ENCODE data around the gene ASB6. TPM values are rescaled to one million over a fixed set of nuclear protein-coding genes. Genes with fewer than 3 reads are reported as not detected.

Gene ASB6
- total RNA-seq, 1 donor from 2014 or later = 20.1 TPM

GRCh38 chr9:129656795-129657390, 14.9 kb upstream of the ASB6 start:
- peaks cover 2% of the 10 kb centered on the region for H3K27me3 Mint-ChIP-seq
- POLR2A ChIA-PET = no interaction called here
- intact Hi-C loops (cut with micrococcal nuclease) = no loop called here
- H3K9me3 Mint-ChIP-seq = no peaks in the 10 kb centered on the region
- no peaks in the 10 kb centered on the region for H3K4me1 Mint-ChIP-seq
- CTCF ChIA-PET = no interaction called here
- ATAC-seq (ENCODE audit: low read depth) (no peak), DNase-seq (no peak)
- no peaks in the 10 kb centered on the region for H3K36me3 Mint-ChIP-seq (ENCODE audit: low read depth)
- TF ChIP-seq CTCF (IDR thresholded peaks at IDR 0.05) = no peak
- no peak overlapping the region for H3K4me3 Mint-ChIP-seq
- no peak overlapping the region for H3K27ac Mint-ChIP-seq

- Mint-ChIP-seq H3K4me1 (no peaks in the 10 kb centered on the region), H3K9me3 (no peaks in the 10 kb centered on the region), H3K27ac (no peak overlapping the region), H3K36me3 (ENCODE audit: low read depth) (no peaks in the 10 kb centered on the region), H3K27me3 (peaks cover 2% of the 10 kb centered on the region), H3K4me3 (no peak overlapping the region)
- intact Hi-C loops (cut with micrococcal nuclease) = no loop called here
- no peak for DNase-seq
- no peak for TF ChIP-seq CTCF (IDR thresholded peaks at IDR 0.05)
- ChIA-PET POLR2A (no interaction called here), CTCF (no interaction called here)
- ATAC-seq (ENCODE audit: low read depth) = no peak
These were observed 13.7 kb upstream of the ASB6 start for GRCh38 chr9:129655696-129656095.

- TF ChIP-seq CTCF (IDR thresholded peaks at IDR 0.05) = no peak
- ATAC-seq (ENCODE audit: low read depth) = no peak
- intact Hi-C loops (cut with micrococcal nuclease) = no loop called here
- DNase-seq = no peak
- no peaks in the 10 kb centered on the region for H3K36me3 Mint-ChIP-seq (ENCODE audit: low read depth)
- CTCF ChIA-PET = no interaction called here
- H3K27me3 Mint-ChIP-seq = peaks cover 2% of the 10 kb centered on the region
- no peak overlapping the region for H3K27ac Mint-ChIP-seq
- H3K4me1 Mint-ChIP-seq = no peaks in the 10 kb centered on the region
- H3K4me3 Mint-ChIP-seq = no peak overlapping the region
- H3K9me3 Mint-ChIP-seq = no peaks in the 10 kb centered on the region
- POLR2A ChIA-PET = no interaction called here
These were observed 13.2 kb upstream of the ASB6 start for GRCh38 chr9:129655154-129655553.

- no peaks in the 10 kb centered on the region for H3K4me1 Mint-ChIP-seq
- POLR2A ChIA-PET = no interaction called here
- no peak overlapping the region for H3K4me3 Mint-ChIP-seq
- CTCF ChIA-PET = no interaction called here
- H3K27me3 Mint-ChIP-seq = peaks cover 2% of the 10 kb centered on the region
- H3K36me3 Mint-ChIP-seq (ENCODE audit: low read depth) = no peaks in the 10 kb centered on the region
- intact Hi-C loops (cut with micrococcal nuclease) = no loop called here
- no peak for DNase-seq
- H3K27ac Mint-ChIP-seq = no peak overlapping the region
- no peak for TF ChIP-seq CTCF (IDR thresholded peaks at IDR 0.05)
- ATAC-seq (ENCODE audit: low read depth) = no peak
- no peaks in the 10 kb centered on the region for H3K9me3 Mint-ChIP-seq
These were observed 12.6 kb upstream of the ASB6 start for GRCh38 chr9:129654554-129655040.

- Mint-ChIP-seq H3K4me3 (no peak overlapping the region), H3K27ac (no peak overlapping the region), H3K4me1 (no peaks in the 10 kb centered on the region), H3K27me3 (peaks cover 2% of the 10 kb centered on the region), H3K36me3 (ENCODE audit: low read depth) (no peaks in the 10 kb centered on the region), H3K9me3 (no peaks in the 10 kb centered on the region)
- no peak for TF ChIP-seq CTCF (IDR thresholded peaks at IDR 0.05)
- POLR2A ChIA-PET = no interaction called here
- DNase-seq (no peak), ATAC-seq (ENCODE audit: low read depth) (no peak)
- intact Hi-C loops (cut with micrococcal nuclease) = no loop called here
- CTCF ChIA-PET = no interaction called here
These were observed 12.0 kb upstream of the ASB6 start for GRCh38 chr9:129653823-129654553.
